ENCODE data around the gene PSME1.

GRCh38 chr14:24150993-24151392 lies 15.0 kb downstream of the PSME1 start:
- TF ChIP-seq CTCF (conservative IDR thresholded peaks at IDR 0.05; ENCODE audit: low read length) (no peak), EZH2phosphoT487 (IDR thresholded peaks at IDR 0.05; ENCODE audit: borderline replicate concordance) (no peak)

All from Loucy (cell line).